H9 (cell line): Measurements from ENCODE around the gene TBX1. TPM values are rescaled to one million over a fixed set of nuclear protein-coding genes. Genes with fewer than 3 reads are reported as not detected.

ENCODE experiments used
- DNase-seq: peaks from one replicate; pipeline ENCODE4 v3.0.0-alpha.2; 2017
- H2AFZ ChIP-seq: one replicate; pipeline ENCODE4 v1.6.1; 2013; ENCODE audit warnings: mild to moderate bottlenecking, low read length, control low read depth, moderate library complexity
- H2AK5ac ChIP-seq: 2 replicates; pipeline ENCODE4 v1.6.1; 2013; ENCODE audit warnings: low read length, control low read depth, mixed read lengths; ENCODE audit not compliant: insufficient read length
- H2BK120ac ChIP-seq: one replicate; pipeline ENCODE4 v1.6.1; 2013; ENCODE audit warnings: low read depth, mild to moderate bottlenecking, low read length, control low read depth, inconsistent platforms; ENCODE audit not compliant: poor library complexity, severe bottlenecking
- H2BK12ac ChIP-seq: 2 replicates; pipeline ENCODE4 v1.6.1; 2013; ENCODE audit warnings: low read length, control low read depth, mixed read lengths, low read depth; ENCODE audit not compliant: insufficient read length
- H2BK15ac ChIP-seq: 2 replicates; pipeline ENCODE4 v1.6.1; 2013; ENCODE audit warnings: low read depth, low read length, control low read depth
- H2BK20ac ChIP-seq: one replicate; pipeline ENCODE4 v1.6.1; 2013; ENCODE audit warnings: low read depth, mild to moderate bottlenecking, low read length, control low read depth, inconsistent platforms; ENCODE audit not compliant: poor library complexity, severe bottlenecking
- H2BK5ac ChIP-seq: 2 replicates; pipeline ENCODE4 v1.6.1; 2013; ENCODE audit warnings: low read length, control low read depth, mixed read lengths; ENCODE audit not compliant: insufficient read length
- H3K14ac ChIP-seq: 2 replicates; pipeline ENCODE4 v1.6.1; 2013; ENCODE audit warnings: low read length, control low read depth; ENCODE audit not compliant: insufficient read depth
- H3K18ac ChIP-seq: 2 replicates; pipeline ENCODE4 v1.6.1; 2013; ENCODE audit warnings: low read depth, mild to moderate bottlenecking, mixed read lengths, low read length, control low read depth; ENCODE audit not compliant: insufficient read length
- H3K23ac ChIP-seq: 2 replicates; pipeline ENCODE4 v1.6.1; 2013; ENCODE audit warnings: low read length, control low read depth, mixed read lengths, low read depth; ENCODE audit not compliant: insufficient read length
- H3K23me2 ChIP-seq: 2 replicates; pipeline ENCODE4 v1.6.1; 2013; ENCODE audit warnings: low read depth, mild to moderate bottlenecking, mixed read lengths, low read length, control low read depth; ENCODE audit not compliant: insufficient read length, poor library complexity, severe bottlenecking
- H3K27ac ChIP-seq: 2 replicates; pipeline ENCODE4 v1.5.1; 2013; ENCODE audit warnings: low read length, control low read depth, mixed read lengths, low read depth; ENCODE audit not compliant: insufficient read length
- H3K27me3 ChIP-seq: 2 replicates; pipeline ENCODE4 v1.6.1; 2013; ENCODE audit warnings: low read length, control low read depth, inconsistent platforms; ENCODE audit not compliant: insufficient read depth
- H3K4ac ChIP-seq: 2 replicates; pipeline ENCODE4 v1.6.1; 2013; ENCODE audit warnings: low read depth, mild to moderate bottlenecking, control low read depth, inconsistent platforms, low read length, moderate library complexity
- H3K4me1 ChIP-seq: 2 replicates; pipeline ENCODE4 v1.6.1; 2013; ENCODE audit warnings: low read length, control low read depth, inconsistent platforms; ENCODE audit not compliant: insufficient read depth
- H3K4me2 ChIP-seq: 2 replicates; pipeline ENCODE4 v1.6.1; 2013; ENCODE audit warnings: low read length, control low read depth, mixed read lengths; ENCODE audit not compliant: insufficient read length, insufficient read depth
- H3K56ac ChIP-seq: 2 replicates; pipeline ENCODE4 v1.6.1; 2013; ENCODE audit warnings: low read depth, mild to moderate bottlenecking, mixed read lengths, low read length, control low read depth; ENCODE audit not compliant: insufficient read length
- H3K79me1 ChIP-seq: 2 replicates; pipeline ENCODE4 v1.6.1; 2013; ENCODE audit warnings: low read depth, mild to moderate bottlenecking, moderate library complexity, low read length, control low read depth, inconsistent platforms; ENCODE audit not compliant: insufficient read depth, poor library complexity, severe bottlenecking
- H3K79me2 ChIP-seq: 2 replicates; pipeline ENCODE4 v1.6.1; 2013; ENCODE audit warnings: low read length, control low read depth, inconsistent platforms; ENCODE audit not compliant: insufficient read depth
- H3K9ac ChIP-seq: 2 replicates; pipeline ENCODE4 v1.6.1; 2013; ENCODE audit warnings: low read length, control low read depth, mixed read lengths; ENCODE audit not compliant: insufficient read length; ENCODE audit errors: extremely low read depth
- H3K9me3 ChIP-seq: one replicate; pipeline ENCODE4 v1.6.1; 2013; ENCODE audit warnings: low read depth, low read length, inconsistent platforms; ENCODE audit not compliant: control insufficient read depth
- H3T11ph ChIP-seq: one replicate; pipeline ENCODE4 v1.6.1; 2013; ENCODE audit warnings: mild to moderate bottlenecking, low read length, control low read depth, inconsistent platforms
- H4K20me1 ChIP-seq: one replicate; pipeline ENCODE4 v1.6.1; 2013; ENCODE audit not compliant: control insufficient read depth, insufficient read length, insufficient read depth
- H4K5ac ChIP-seq: 2 replicates; pipeline ENCODE4 v1.6.1; 2013; ENCODE audit warnings: low read depth, mild to moderate bottlenecking, mixed read lengths, low read length, control low read depth; ENCODE audit not compliant: insufficient read length
- H4K8ac ChIP-seq: replicated peaks from 2 replicates; pipeline ENCODE4 v1.6.1; 2013; ENCODE audit warnings: low read length, control low read depth, mixed read lengths, low read depth; ENCODE audit not compliant: insufficient read length
- H4K91ac ChIP-seq: 2 replicates; pipeline ENCODE4 v1.6.1; 2013; ENCODE audit warnings: low read depth, mild to moderate bottlenecking, moderate library complexity, mixed read lengths, low read length, control low read depth; ENCODE audit not compliant: insufficient read length
- H3K27ac Mint-ChIP-seq, 3 experiments: 2 replicates in 2 of 3; 3 replicates in 1 of 3; pipeline ENCODE4 v1.8.0; 2020 to 2021; ENCODE audit warnings: mixed read lengths in 3 of 3, mild to moderate bottlenecking in 1 of 3, moderate library complexity in 1 of 3
- H3K27me3 Mint-ChIP-seq: 2 replicates; pipeline ENCODE4 v1.8.0; 2021; ENCODE audit warnings: low read depth, mild to moderate bottlenecking, moderate library complexity, mixed read lengths
- H3K36me3 Mint-ChIP-seq, 3 experiments: 2 replicates in 2 of 3; 3 replicates in 1 of 3; pipeline ENCODE4 v1.8.0; 2020 to 2021; ENCODE audit warnings: low read depth in 3 of 3, mixed read lengths in 3 of 3; ENCODE audit not compliant: insufficient read depth in 1 of 3
- H3K4me1 Mint-ChIP-seq, 2 experiments: 2 replicates each; pipeline ENCODE4 v1.8.0; 2020; ENCODE audit warnings: mixed read lengths in 2 of 2
- H3K4me3 Mint-ChIP-seq, 2 experiments: 2 replicates in 1 of 2; 3 replicates in 1 of 2; pipeline ENCODE4 v1.8.0; 2020 to 2021; ENCODE audit warnings: mild to moderate bottlenecking in 2 of 2, mixed read lengths in 2 of 2, moderate library complexity in 1 of 2
- H3K9me3 Mint-ChIP-seq, 2 experiments: 2 replicates in 1 of 2; 3 replicates in 1 of 2; pipeline ENCODE4 v1.8.0; 2020; ENCODE audit warnings: mild to moderate bottlenecking in 2 of 2, mixed read lengths in 2 of 2, moderate library complexity in 1 of 2
- WGBS: extraction: QIAGEN DNeasy Blood & Tissue Kit; methylation state at CpG from one replicate; pipeline ENCODE4 v1.1.7; 2013; ENCODE audit warnings: missing lambda C conversion rate, low lambda C conversion rate, mixed read lengths; ENCODE audit not compliant: insufficient read length; ENCODE audit errors: extremely low coverage; 5-methylcytosine and 5-hydroxymethylcytosine counted together
- total RNA-seq: library from RNA; stranded (reverse); gene quantifications from 2 replicates; pipeline ENCODE4 v1.2.1, GENCODE V29; 2021
- TF ChIP-seq, protein P1 (sequence below): fragments of 200-600 bp; sonication (generic); conservative IDR thresholded peaks from 3 replicates; pipeline ENCODE4 v1.8.0; 2021; ENCODE audit warnings: antibody characterized with exemption, mild to moderate bottlenecking

Gene TBX1
- total RNA-seq, 1 experiment from 2014 or later = 2.2 TPM

DNA sequence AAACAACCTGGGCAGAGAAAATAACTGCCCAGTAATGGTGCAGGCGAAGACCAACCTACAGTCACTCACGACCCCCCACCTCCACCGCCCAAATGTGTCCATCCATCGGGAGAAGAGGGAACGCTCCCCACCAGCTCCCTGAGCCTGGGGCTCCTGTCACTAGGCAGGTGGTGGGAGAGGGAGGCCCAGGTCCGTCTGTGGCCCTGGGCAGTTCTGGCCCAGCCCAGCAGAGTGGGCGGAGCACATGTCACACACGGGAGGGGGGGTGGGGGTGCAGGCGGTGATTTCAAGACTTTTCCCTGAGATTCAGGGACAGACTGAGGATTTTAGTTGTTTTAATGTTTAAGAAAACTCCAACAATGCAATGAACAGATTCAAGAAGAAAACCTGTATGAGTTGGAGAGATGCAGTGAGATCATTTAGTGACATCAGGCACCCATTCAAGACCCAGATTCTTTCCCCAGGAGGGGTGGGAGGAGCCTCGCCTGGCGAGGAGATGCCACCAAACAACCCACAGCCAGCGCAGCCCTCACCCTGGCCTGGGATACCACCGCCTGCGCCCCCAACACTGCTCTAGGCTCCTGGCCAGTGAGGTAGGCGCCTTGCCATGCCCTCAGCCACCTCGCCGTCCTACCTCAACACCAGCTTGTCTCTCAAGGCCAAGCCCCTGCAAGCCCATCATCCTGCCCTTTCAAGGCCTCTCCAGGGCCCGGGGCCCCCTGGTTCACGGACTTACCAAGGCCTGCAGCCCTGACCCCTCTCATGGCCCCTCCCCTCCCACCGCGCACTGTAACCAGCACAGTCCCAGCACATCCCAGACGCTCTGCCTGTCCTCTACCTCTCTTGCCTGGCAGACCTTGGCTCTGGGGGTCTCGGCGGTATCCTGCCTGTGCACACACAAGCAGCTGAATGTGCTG lies 36.8 kb downstream of the TBX1 start:
- Histone ChIP-seq H3K4me1 (no peaks in the 10 kb centered on the region), H2BK120ac (no peak overlapping the region), H2BK20ac (no peak overlapping the region), H3K56ac (no peak overlapping the region), H3K4ac (no peak overlapping the region), H2BK5ac (no peak overlapping the region), H3T11ph (no peak overlapping the region), H3K9me3 (no peaks in the 10 kb centered on the region), H4K8ac (no peak overlapping the region), H4K5ac (no peak overlapping the region), H3K4me2 (no peak overlapping the region), H3K23me2 (no peaks in the 10 kb centered on the region), H4K91ac (no peak overlapping the region), H2AK5ac (no peak overlapping the region), H2AFZ (no peak overlapping the region), H3K14ac (no peak overlapping the region), H4K20me1 (no peaks in the 10 kb centered on the region), H3K27me3 (no peaks in the 10 kb centered on the region), H3K79me2 (no peaks in the 10 kb centered on the region), H3K9ac (no peak overlapping the region), H3K18ac (no peak overlapping the region), H3K23ac (no peak overlapping the region), H2BK12ac (no peak overlapping the region), H3K79me1 (no peaks in the 10 kb centered on the region), H3K27ac (no peak overlapping the region), H2BK15ac (no peak overlapping the region)
- no CpG with 5 or more reads among the region's 24 CpGs for WGBS
- Mint-ChIP-seq H3K9me3 (no peaks in the 10 kb centered on the region; a peak in 1 of 5 replicates), H3K36me3 (peaks cover 0 to 3% (median 2%) of the 10 kb centered on the region in 3 experiments; a peak in 2 of 7 replicates), H3K27ac (no peak overlapping the region; a peak in 1 of 7 replicates), H3K4me1 (peaks cover 0 to 8% of the 10 kb centered on the region in 2 experiments; a peak in 2 of 4 replicates), H3K4me3 (no peak overlapping the region), H3K27me3 (no peaks in the 10 kb centered on the region; the same call in 1 of the 2 replicates)
- no peak for DNase-seq
- TF ChIP-seq, protein P1, sequence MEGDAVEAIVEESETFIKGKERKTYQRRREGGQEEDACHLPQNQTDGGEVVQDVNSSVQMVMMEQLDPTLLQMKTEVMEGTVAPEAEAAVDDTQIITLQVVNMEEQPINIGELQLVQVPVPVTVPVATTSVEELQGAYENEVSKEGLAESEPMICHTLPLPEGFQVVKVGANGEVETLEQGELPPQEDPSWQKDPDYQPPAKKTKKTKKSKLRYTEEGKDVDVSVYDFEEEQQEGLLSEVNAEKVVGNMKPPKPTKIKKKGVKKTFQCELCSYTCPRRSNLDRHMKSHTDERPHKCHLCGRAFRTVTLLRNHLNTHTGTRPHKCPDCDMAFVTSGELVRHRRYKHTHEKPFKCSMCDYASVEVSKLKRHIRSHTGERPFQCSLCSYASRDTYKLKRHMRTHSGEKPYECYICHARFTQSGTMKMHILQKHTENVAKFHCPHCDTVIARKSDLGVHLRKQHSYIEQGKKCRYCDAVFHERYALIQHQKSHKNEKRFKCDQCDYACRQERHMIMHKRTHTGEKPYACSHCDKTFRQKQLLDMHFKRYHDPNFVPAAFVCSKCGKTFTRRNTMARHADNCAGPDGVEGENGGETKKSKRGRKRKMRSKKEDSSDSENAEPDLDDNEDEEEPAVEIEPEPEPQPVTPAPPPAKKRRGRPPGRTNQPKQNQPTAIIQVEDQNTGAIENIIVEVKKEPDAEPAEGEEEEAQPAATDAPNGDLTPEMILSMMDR = no peak
